Stimulated activated CD4-positive, alpha-beta T cell treated with anti-CD3 and anti-CD28 coated beads, Interleukin-2, amount 100 ng/mL, for 48 hours (primary cell): Measurements from ENCODE around the gene L3MBTL4.

ENCODE experiments used
- DNase-seq, 2 donors: peaks; one replicate each; pipeline ENCODE4 v3.0.0-alpha.2; 2020

Gene L3MBTL4

GRCh38 chr18:6363216-6363615, 51.5 kb downstream of the L3MBTL4 start:
- DNase-seq, result no peak

- DNase-seq, result no peak
These were observed 52.1 kb downstream of the L3MBTL4 start for GRCh38 chr18:6362559-6363129.

- no peak for DNase-seq
These were observed 57.0 kb downstream of the L3MBTL4 start for GRCh38 chr18:6357668-6358067.

- DNase-seq, result no peak
These were observed 58.7 kb downstream of the L3MBTL4 start for GRCh38 chr18:6355789-6356589.

- no peak for DNase-seq
These were observed 62.4 kb downstream of the L3MBTL4 start for GRCh38 chr18:6352275-6352674.

GRCh38 chr18:6342990-6343389, 71.7 kb downstream of the L3MBTL4 start:
- no peak for DNase-seq

GRCh38 chr18:6341709-6342108, 73.0 kb downstream of the L3MBTL4 start:
- DNase-seq, result no peak

- DNase-seq, result no peak
These were observed 73.4 kb downstream of the L3MBTL4 start for GRCh38 chr18:6341303-6341702.

- DNase-seq, result no peak
These were observed 74.6 kb downstream of the L3MBTL4 start for GRCh38 chr18:6340121-6340520.

- no peak for DNase-seq
These were observed 78.5 kb downstream of the L3MBTL4 start for GRCh38 chr18:6336239-6336638.

- no peak for DNase-seq
These were observed 80.7 kb downstream of the L3MBTL4 start for GRCh38 chr18:6333981-6334380.

GRCh38 chr18:6331872-6332271, 82.8 kb downstream of the L3MBTL4 start:
- DNase-seq, result no peak

- DNase-seq, result no peak
These were observed 83.9 kb downstream of the L3MBTL4 start for GRCh38 chr18:6330786-6331185.

- DNase-seq, result no peak
These were observed 86.1 kb downstream of the L3MBTL4 start for GRCh38 chr18:6328621-6329010.

GRCh38 chr18:6327895-6328620, 86.7 kb downstream of the L3MBTL4 start:
- no peak for DNase-seq

GRCh38 chr18:6327485-6327884, 87.2 kb downstream of the L3MBTL4 start:
- no peak for DNase-seq

- no peak for DNase-seq
These were observed 88.1 kb downstream of the L3MBTL4 start for GRCh38 chr18:6326566-6326965.

- no peak for DNase-seq
These were observed 91.3 kb downstream of the L3MBTL4 start for GRCh38 chr18:6323319-6323889.

GRCh38 chr18:6315517-6316331, 99.0 kb downstream of the L3MBTL4 start:
- no peak for DNase-seq

- no peak for DNase-seq
These were observed 101.3 kb downstream of the L3MBTL4 start for GRCh38 chr18:6313415-6313814.

- DNase-seq, result no peak
These were observed 103.1 kb downstream of the L3MBTL4 start for GRCh38 chr18:6311456-6312215.

- DNase-seq, result no peak
These were observed 104.0 kb downstream of the L3MBTL4 start for GRCh38 chr18:6310714-6311113.
